Measurements from ENCODE around the gene MYO9B.

DNA sequence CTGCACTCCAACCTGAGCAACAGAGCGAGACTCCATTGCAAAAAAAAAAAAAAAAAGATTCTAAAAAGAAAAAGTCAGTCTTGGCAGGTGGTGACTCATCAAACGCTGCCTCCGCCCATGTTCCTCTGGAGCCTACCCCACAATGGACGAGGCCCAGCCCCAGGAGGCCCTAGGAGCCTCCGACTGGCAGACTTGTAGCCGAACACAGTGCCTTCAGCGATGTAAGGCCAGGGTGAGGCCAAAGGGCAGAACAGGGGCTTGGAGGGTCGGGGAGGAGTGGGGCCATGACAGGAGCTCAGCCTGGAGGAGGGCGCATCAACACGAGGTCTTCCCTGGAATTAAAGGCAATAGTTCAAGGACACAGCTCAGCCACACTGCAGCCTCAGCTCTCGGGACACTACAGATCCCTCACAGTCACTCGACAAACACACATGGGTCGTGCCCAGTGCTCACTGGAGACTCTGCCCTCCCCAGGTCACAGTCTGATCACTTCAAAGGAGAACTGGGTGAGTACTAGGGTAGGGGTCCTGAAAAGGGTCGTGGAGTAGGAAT, 144.7 kb downstream of the MYO9B start:
- TF ChIP-seq POLR2A (IDR thresholded peaks at IDR 0.05), result no peak
- TF ChIP-seq, protein P1, sequence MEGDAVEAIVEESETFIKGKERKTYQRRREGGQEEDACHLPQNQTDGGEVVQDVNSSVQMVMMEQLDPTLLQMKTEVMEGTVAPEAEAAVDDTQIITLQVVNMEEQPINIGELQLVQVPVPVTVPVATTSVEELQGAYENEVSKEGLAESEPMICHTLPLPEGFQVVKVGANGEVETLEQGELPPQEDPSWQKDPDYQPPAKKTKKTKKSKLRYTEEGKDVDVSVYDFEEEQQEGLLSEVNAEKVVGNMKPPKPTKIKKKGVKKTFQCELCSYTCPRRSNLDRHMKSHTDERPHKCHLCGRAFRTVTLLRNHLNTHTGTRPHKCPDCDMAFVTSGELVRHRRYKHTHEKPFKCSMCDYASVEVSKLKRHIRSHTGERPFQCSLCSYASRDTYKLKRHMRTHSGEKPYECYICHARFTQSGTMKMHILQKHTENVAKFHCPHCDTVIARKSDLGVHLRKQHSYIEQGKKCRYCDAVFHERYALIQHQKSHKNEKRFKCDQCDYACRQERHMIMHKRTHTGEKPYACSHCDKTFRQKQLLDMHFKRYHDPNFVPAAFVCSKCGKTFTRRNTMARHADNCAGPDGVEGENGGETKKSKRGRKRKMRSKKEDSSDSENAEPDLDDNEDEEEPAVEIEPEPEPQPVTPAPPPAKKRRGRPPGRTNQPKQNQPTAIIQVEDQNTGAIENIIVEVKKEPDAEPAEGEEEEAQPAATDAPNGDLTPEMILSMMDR (IDR thresholded peaks at IDR 0.05), result no peak

Data from vagina (tissue), 2 donors.